HFFc6 (cell line): Measurements from ENCODE around the gene GPR65. TPM values are rescaled to one million over a fixed set of nuclear protein-coding genes. Genes with fewer than 3 reads are reported as not detected.

Experiments
- DNase-seq: peaks from one replicate; pipeline ENCODE4 v3.0.0-alpha.2; 2018
- H3K27ac Mint-ChIP-seq: 2 replicates; pipeline ENCODE4 v1.8.0; 2020; ENCODE audit warnings: mild to moderate bottlenecking, mixed read lengths
- H3K27me3 Mint-ChIP-seq: 2 replicates; pipeline ENCODE4 v1.8.0; 2021; ENCODE audit warnings: mild to moderate bottlenecking, moderate library complexity, mixed read lengths; ENCODE audit not compliant: insufficient read depth
- H3K36me3 Mint-ChIP-seq: 2 replicates; pipeline ENCODE4 v1.8.0; 2021; ENCODE audit warnings: low read depth, mixed read lengths
- H3K4me1 Mint-ChIP-seq: 2 replicates; pipeline ENCODE4 v1.8.0; 2020; ENCODE audit warnings: low read depth, mixed read lengths
- H3K4me3 Mint-ChIP-seq: 2 replicates; pipeline ENCODE4 v1.8.0; 2020; ENCODE audit warnings: mild to moderate bottlenecking, moderate library complexity, mixed read lengths
- H3K9me3 Mint-ChIP-seq: 2 replicates; pipeline ENCODE4 v1.8.0; 2020; ENCODE audit warnings: mild to moderate bottlenecking, mixed read lengths
- CTCF ChIP-seq: fragments of 200-600 bp; sonication (generic); IDR thresholded peaks from 2 replicates; pipeline ENCODE4 v1.5.0; 2021; ENCODE audit warnings: antibody characterized with exemption, mild to moderate bottlenecking
- total RNA-seq, 6 experiments: library from RNA; stranded (reverse); fragmentation: NEBNext Ultra II Directional; extraction: Animal tissue kit (Norgen Biotek cat#: 25700); gene quantifications; 2 replicates in 1 of 6; 3 replicates in 5 of 6; pipeline ENCODE4 v1.2.3, GENCODE V29; 2021

The GPR65 gene
- total RNA-seq, 6 experiments from 2014 or later, result 0.07 to 0.34 (median 0.20) TPM; not detected in 1

DNA sequence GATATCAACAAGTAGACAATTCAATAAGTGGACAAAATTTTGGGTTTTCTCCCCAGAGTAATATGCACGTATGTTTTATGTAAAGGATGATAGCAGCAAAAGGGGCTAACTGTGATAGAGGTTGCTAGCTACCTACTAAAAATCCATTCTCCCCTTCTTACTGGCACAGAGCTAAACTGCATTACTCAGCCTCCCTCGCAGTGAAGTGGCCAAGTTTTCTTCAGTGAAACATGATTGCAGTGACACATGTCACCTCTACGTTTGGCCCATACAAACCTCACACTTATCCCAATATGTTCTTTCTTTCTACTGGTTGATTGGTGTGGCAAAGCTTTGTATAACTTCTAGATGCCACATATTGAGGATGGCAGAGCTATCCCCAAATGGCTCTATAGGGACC is 34.3 kb downstream of the GPR65 start:
- Mint-ChIP-seq H3K27ac (no peak overlapping the region), H3K27me3 (no peaks in the 10 kb centered on the region), H3K9me3 (no peaks in the 10 kb centered on the region; the same call in 1 of the 2 replicates), H3K36me3 (no peaks in the 10 kb centered on the region), H3K4me3 (no peak overlapping the region), H3K4me1 (no peaks in the 10 kb centered on the region)
- no peak for TF ChIP-seq CTCF
- DNase-seq, result no peak

- H3K36me3 Mint-ChIP-seq, result no peaks in the 10 kb centered on the region
- no peak for DNase-seq
- H3K4me1 Mint-ChIP-seq, result no peaks in the 10 kb centered on the region
- H3K9me3 Mint-ChIP-seq, result no peaks in the 10 kb centered on the region; the same call in 1 of the 2 replicates
- H3K27me3 Mint-ChIP-seq, result no peaks in the 10 kb centered on the region
- H3K27ac Mint-ChIP-seq, result no peak overlapping the region
- TF ChIP-seq CTCF, result no peak
- no peak overlapping the region for H3K4me3 Mint-ChIP-seq
Observed at GRCh38 chr14:88040146-88040545, 35.2 kb downstream of the GPR65 start.

GRCh38 chr14:88043529-88044443 is 38.9 kb downstream of the GPR65 start:
- H3K27ac Mint-ChIP-seq, result no peak overlapping the region
- no peaks in the 10 kb centered on the region for H3K36me3 Mint-ChIP-seq

GRCh38 chr14:88044444-88044758 is 39.5 kb downstream of the GPR65 start:
- no peaks in the 10 kb centered on the region for H3K4me1 Mint-ChIP-seq
- no peak overlapping the region for H3K27ac Mint-ChIP-seq
- no peak for DNase-seq
- no peaks in the 10 kb centered on the region for H3K36me3 Mint-ChIP-seq
- no peak overlapping the region for H3K4me3 Mint-ChIP-seq
- TF ChIP-seq CTCF, result no peak
- H3K27me3 Mint-ChIP-seq, result peaks cover 2% of the 10 kb centered on the region; the same call in 1 of the 2 replicates
- H3K9me3 Mint-ChIP-seq, result peaks cover 15% of the 10 kb centered on the region

More at GRCh38 chr14:88043529-88044443, 38.9 kb downstream of the GPR65 start:
- Mint-ChIP-seq H3K27me3 (peaks cover 2% of the 10 kb centered on the region; the same call in 1 of the 2 replicates), H3K9me3 (peaks cover 15% of the 10 kb centered on the region), H3K4me3 (no peak overlapping the region), H3K4me1 (no peaks in the 10 kb centered on the region)
- no peak for TF ChIP-seq CTCF
- no peak for DNase-seq

DNA sequence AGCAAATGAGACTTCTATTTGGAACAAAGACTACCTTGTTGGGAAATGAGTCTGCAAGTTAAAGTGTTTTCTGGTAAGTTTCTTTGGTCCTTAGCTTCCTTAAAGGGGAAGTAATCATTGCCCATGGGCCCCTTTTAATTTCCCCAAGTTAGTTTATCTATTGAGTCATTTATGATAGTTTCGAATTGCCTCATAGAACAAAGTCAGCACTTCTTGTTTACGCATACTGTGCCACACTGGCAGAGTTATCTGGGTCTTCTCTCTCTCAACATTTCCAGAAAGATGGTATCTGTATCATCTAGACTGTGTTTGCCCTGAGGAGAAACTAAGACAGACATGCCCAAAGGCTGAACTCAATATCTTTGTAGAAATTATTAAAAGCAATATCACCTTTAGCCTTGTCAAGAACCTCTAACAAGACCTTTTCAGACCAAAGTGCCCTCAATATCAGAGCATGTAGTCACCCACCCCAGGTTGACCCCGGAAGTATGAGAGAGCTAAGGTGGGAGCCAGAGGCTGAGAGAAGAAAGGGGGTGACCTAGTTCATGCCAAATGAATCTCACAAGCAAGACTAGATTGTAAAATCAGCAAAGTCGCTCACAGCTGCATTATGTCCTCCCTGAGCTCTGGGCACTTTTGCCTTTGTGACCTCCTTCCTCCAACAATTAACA is 40.0 kb downstream of the GPR65 start:
- peaks cover 2% of the 10 kb centered on the region; the same call in 1 of the 2 replicates for H3K27me3 Mint-ChIP-seq
- no peak overlapping the region for H3K4me3 Mint-ChIP-seq
- no peaks in the 10 kb centered on the region for H3K36me3 Mint-ChIP-seq
- H3K27ac Mint-ChIP-seq, result no peak overlapping the region
- DNase-seq, result no peak
- H3K4me1 Mint-ChIP-seq, result no peaks in the 10 kb centered on the region
- TF ChIP-seq CTCF, result no peak
- H3K9me3 Mint-ChIP-seq, result peaks cover 15% of the 10 kb centered on the region
